Keratinocyte (primary cell): ENCODE results near the gene NYAP2. TPM values are rescaled to one million over a fixed set of nuclear protein-coding genes. Genes with fewer than 3 reads are reported as not detected.

Experiments used
- DNase-seq: peaks from one replicate; pipeline ENCODE4 v3.0.0-alpha.2; 2011; ENCODE audit warnings: low read depth, missing footprints, low spot score
- FAIRE-seq: peaks from 2 replicates; lab custom pipeline; 2011; peaks lifted over from hg19 to GRCh38; lab: Jason Lieb, UNC
- H2AFZ ChIP-seq: 2 replicates; pipeline ENCODE4 v1.6.0; 2012; ENCODE audit warnings: low read length, control low read depth, inconsistent platforms; ENCODE audit not compliant: control insufficient read depth
- H3K27ac ChIP-seq: 2 replicates; pipeline ENCODE4 v1.5.1; 2011; ENCODE audit warnings: low read length; ENCODE audit not compliant: control insufficient read depth, insufficient read depth
- H3K27me3 ChIP-seq: 3 replicates; pipeline ENCODE4 v1.6.0; 2011; ENCODE audit warnings: low read length; ENCODE audit not compliant: control insufficient read depth, insufficient read depth; ENCODE audit errors: extremely low read depth
- H3K36me3 ChIP-seq, 2 experiments: 2 replicates in 1 of 2; 3 replicates in 1 of 2; pipeline ENCODE4 v1.5.1; 2011; ENCODE audit warnings: low read length in 2 of 2, mild to moderate bottlenecking in 1 of 2; ENCODE audit not compliant: control insufficient read depth in 2 of 2, insufficient read depth in 2 of 2; ENCODE audit errors: extremely low read depth in 1 of 2
- H3K4me1 ChIP-seq: 3 replicates; pipeline ENCODE4 v1.5.1; 2011; ENCODE audit warnings: low read length; ENCODE audit not compliant: control insufficient read depth, insufficient read depth; ENCODE audit errors: extremely low read depth
- H3K4me2 ChIP-seq: 3 replicates; pipeline ENCODE4 v1.6.0; 2011; ENCODE audit warnings: low read depth, low read length; ENCODE audit not compliant: control insufficient read depth, insufficient read depth; ENCODE audit errors: extremely low read depth
- H3K4me3 ChIP-seq, 3 experiments: fragments of 200-600 bp in 1 of 3; sonication (generic) in 1 of 3; 2 replicates in 2 of 3; 3 replicates in 1 of 3; pipeline ENCODE4 v1.5.1; 2011 to 2016; ENCODE audit warnings: low read length in 3 of 3, mild to moderate bottlenecking in 3 of 3, control low read depth in 2 of 3, inconsistent platforms in 1 of 3, low read depth in 1 of 3, mixed read lengths in 1 of 3, mixed run types in 1 of 3, moderate library complexity in 1 of 3; ENCODE audit not compliant: control insufficient read depth in 2 of 3, insufficient read depth in 2 of 3; ENCODE audit errors: extremely low read depth in 1 of 3
- H3K79me2 ChIP-seq: 2 replicates; pipeline ENCODE4 v1.6.0; 2012; ENCODE audit warnings: low read length; ENCODE audit not compliant: control insufficient read depth, insufficient read depth
- H3K9ac ChIP-seq: 3 replicates; pipeline ENCODE4 v1.6.0; 2011; ENCODE audit warnings: low read length; ENCODE audit not compliant: control insufficient read depth, insufficient read depth; ENCODE audit errors: extremely low read depth
- H3K9me1 ChIP-seq: 3 replicates; pipeline ENCODE4 v1.6.0; 2011; ENCODE audit warnings: low read length; ENCODE audit not compliant: control insufficient read depth, insufficient read depth; ENCODE audit errors: extremely low read depth
- H3K9me3 ChIP-seq: 2 replicates; pipeline ENCODE4 v1.5.1; 2012; ENCODE audit warnings: low read depth, low read length; ENCODE audit not compliant: control insufficient read depth
- H4K20me1 ChIP-seq: 3 replicates; pipeline ENCODE4 v1.6.0; 2011; ENCODE audit warnings: low read length; ENCODE audit not compliant: control insufficient read depth, insufficient read depth; ENCODE audit errors: extremely low read depth
- EZH2 ChIP-seq: IDR thresholded peaks from one replicate; pipeline ENCODE4 v1.6.1; 2012; ENCODE audit warnings: inconsistent platforms, mild to moderate bottlenecking, low read length, moderate library complexity
- dilution Hi-C: fragments of 300-500 bp; cut with MboI; formaldehyde crosslinking; loops from one replicate; pipeline ENCODE4 v1.7.0; 2020; ENCODE audit warnings: low sequenced_read_pairs; ENCODE audit not compliant: extremely low pct_ligation_motif_present
- polyA plus RNA-seq, 5 experiments: library from polyadenylated mRNA; depleted of rRNA in 3 of 5; stranded (reverse) in 3 of 5; stranded (forward) in 1 of 5; unstranded in 1 of 5; fragments of >200 nt; gene quantifications; 1 replicate in 1 of 5; 2 replicates in 3 of 5; 3 replicates in 1 of 5; pipeline versions ENCODE4 v1.2.1 to v1.2.3, GENCODE V29; 2011 to 2012; ENCODE audit warnings: missing spikeins in 2 of 5, low read depth in 1 of 5, low replicate concordance in 1 of 5
- TF ChIP-seq, protein P1 (sequence below), 3 experiments: IDR thresholded peaks in 1 of 3; conservative IDR thresholded peaks in 1 of 3; optimal IDR thresholded peaks in 1 of 3; 2 replicates in 2 of 3; 3 replicates in 1 of 3; pipeline versions ENCODE3 to v1.5.1; 2011; ENCODE audit warnings: low read length in 3 of 3, mild to moderate bottlenecking in 3 of 3, moderate library complexity in 2 of 3, control low read depth in 1 of 3, inconsistent platforms in 1 of 3; ENCODE audit not compliant: insufficient read depth in 2 of 3; ENCODE audit errors: extremely low read depth in 1 of 3

The NYAP2 gene
- polyA plus RNA-seq, 1 donor (not counting 4 experiments of a cell fraction or from before 2014, with no cell fraction given) = not detected

DNA sequence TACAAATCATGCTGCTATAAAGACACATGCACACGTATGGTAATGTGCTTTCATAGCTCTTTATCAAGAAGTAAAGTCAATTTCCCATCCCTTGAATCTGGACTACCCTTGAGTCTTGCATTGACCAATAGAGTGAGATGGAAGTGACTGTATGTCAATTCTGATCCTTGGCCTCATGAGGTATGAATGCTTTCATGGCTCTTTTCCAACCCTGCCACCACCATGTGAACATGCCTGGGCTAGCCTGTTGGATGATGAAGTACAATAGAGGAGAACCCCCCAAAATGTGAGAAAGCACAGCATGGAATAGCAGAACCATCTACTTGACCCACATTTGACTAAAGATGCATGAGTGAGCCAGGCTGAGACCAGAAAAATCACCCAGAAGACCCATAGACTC lies 237.0 kb downstream of the NYAP2 start:
- Histone ChIP-seq H2AFZ (no peak overlapping the region), H3K9me3 (no peaks in the 10 kb centered on the region), H4K20me1 (no peaks in the 10 kb centered on the region), H3K27ac (no peak overlapping the region), H3K4me3 (no peak overlapping the region), H3K36me3 (no peaks in the 10 kb centered on the region), H3K79me2 (no peaks in the 10 kb centered on the region), H3K9me1 (no peaks in the 10 kb centered on the region), H3K9ac (no peak overlapping the region), H3K4me1 (no peaks in the 10 kb centered on the region), H3K27me3 (no peaks in the 10 kb centered on the region), H3K4me2 (no peak overlapping the region)
- dilution Hi-C loops = no loop called here
- DNase-seq = no peak
- no peak for FAIRE-seq
- no peak for TF ChIP-seq EZH2
- TF ChIP-seq, protein P1, sequence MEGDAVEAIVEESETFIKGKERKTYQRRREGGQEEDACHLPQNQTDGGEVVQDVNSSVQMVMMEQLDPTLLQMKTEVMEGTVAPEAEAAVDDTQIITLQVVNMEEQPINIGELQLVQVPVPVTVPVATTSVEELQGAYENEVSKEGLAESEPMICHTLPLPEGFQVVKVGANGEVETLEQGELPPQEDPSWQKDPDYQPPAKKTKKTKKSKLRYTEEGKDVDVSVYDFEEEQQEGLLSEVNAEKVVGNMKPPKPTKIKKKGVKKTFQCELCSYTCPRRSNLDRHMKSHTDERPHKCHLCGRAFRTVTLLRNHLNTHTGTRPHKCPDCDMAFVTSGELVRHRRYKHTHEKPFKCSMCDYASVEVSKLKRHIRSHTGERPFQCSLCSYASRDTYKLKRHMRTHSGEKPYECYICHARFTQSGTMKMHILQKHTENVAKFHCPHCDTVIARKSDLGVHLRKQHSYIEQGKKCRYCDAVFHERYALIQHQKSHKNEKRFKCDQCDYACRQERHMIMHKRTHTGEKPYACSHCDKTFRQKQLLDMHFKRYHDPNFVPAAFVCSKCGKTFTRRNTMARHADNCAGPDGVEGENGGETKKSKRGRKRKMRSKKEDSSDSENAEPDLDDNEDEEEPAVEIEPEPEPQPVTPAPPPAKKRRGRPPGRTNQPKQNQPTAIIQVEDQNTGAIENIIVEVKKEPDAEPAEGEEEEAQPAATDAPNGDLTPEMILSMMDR (optimal IDR thresholded peaks at IDR 0.05 in 1 of 3, IDR thresholded peaks at IDR 0.05 in 1 of 3, conservative IDR thresholded peaks at IDR 0.05 in 1 of 3; ENCODE audit: extremely low read depth in 1 of 3, insufficient read depth in 2 of 3, low read length in 3 of 3) = no peak

DNA sequence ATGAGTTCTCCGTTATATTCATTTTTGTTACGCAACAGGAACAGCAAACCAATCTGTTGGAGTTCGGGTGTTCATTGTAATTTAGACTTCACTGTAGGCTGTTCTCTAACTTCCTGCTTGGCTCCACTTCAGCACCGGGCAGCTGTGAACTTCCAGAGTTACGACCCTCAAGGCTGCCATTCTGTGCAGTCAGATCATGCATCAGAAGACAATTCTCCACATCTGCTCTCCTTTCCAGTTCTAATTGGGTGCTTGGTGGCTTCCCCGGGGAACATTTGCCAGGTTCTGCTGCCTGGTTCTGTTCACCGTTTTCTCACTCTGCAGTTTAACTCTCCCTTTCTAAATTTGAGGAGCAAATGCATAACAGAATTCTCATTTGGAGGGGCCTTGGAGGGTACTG lies 237.7 kb downstream of the NYAP2 start:
- no peak for DNase-seq
- H3K9ac ChIP-seq = no peak overlapping the region
- no peak overlapping the region for H3K27ac ChIP-seq
- no peaks in the 10 kb centered on the region for H3K4me1 ChIP-seq
- H3K9me3 ChIP-seq = no peaks in the 10 kb centered on the region
- H3K79me2 ChIP-seq = no peaks in the 10 kb centered on the region
- no peaks in the 10 kb centered on the region for H3K9me1 ChIP-seq
- H4K20me1 ChIP-seq = no peaks in the 10 kb centered on the region
- no peak for TF ChIP-seq EZH2
- TF ChIP-seq, protein P1 (optimal IDR thresholded peaks at IDR 0.05 in 1 of 3, IDR thresholded peaks at IDR 0.05 in 1 of 3, conservative IDR thresholded peaks at IDR 0.05 in 1 of 3; ENCODE audit: extremely low read depth in 1 of 3, insufficient read depth in 2 of 3, low read length in 3 of 3) = no peak
- no peaks in the 10 kb centered on the region for H3K36me3 ChIP-seq
- H3K27me3 ChIP-seq = no peaks in the 10 kb centered on the region
- H3K4me2 ChIP-seq = no peak overlapping the region
- H2AFZ ChIP-seq = no peak overlapping the region
- dilution Hi-C loops = no loop called here
- FAIRE-seq = no peak
- no peak overlapping the region for H3K4me3 ChIP-seq
